ENCODE results near the gene MRPL34. TPM values are rescaled to one million over a fixed set of nuclear protein-coding genes. Genes with fewer than 3 reads are reported as not detected.

Gene MRPL34
- total and polyA plus RNA-seq, 4 donors, result 20.8 to 81.3 (median 67.3) TPM

DNA sequence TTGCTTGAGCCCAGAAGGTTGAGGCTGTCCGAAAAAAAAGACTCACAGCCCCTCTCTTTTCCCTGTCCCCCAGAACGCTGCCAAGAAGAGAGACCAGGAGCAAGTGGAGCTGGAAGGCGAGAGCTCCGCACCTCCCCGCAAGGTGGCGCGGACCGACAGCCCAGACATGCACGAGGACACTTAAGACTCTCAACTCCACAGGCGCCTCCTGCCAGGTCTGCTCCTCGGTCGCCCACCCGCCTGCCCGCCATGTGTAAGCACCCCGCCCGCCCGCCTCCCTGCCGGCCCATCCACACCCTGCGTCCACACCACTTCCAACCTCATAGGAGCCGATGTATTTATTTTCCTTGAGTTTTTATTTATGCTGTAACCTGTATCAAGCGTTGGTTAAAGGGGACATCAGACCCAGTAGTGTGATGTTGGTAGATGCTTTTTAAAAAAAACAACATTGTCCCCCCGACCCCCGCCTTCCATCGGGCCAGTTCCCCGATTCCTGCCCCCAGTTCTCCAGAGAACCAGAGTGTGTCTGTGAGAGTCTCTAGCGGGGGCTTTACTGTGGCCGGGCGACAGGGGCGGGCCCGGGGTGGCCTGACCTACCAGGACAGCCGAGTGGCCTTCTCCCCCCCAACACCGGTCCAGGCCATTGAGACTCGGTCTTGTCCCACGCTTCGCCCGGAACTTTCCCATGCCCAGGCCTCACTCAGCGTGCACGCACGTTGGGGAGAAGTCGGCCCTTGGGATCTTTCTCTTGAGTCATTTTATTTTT is 14.0 kb downstream of the MRPL34 start:
- peaks cover 85% of the 10 kb centered on the region for H3K36me3 ChIP-seq (ENCODE audit: control insufficient read depth, insufficient read depth, low read length)
- peaks cover 26% of the 10 kb centered on the region for H3K4me1 ChIP-seq (ENCODE audit: control insufficient read depth, insufficient read depth, low read length)
- no peak overlapping the region for H3K27ac ChIP-seq (ENCODE audit: low read depth, low read length)
- 96% methylated on average over 29 of the region's 40 CpGs for WGBS (ENCODE audit: insufficient coverage)
- H3K27me3 ChIP-seq (ENCODE audit: control insufficient read depth, insufficient read depth, low read length), result no peaks in the 10 kb centered on the region
- no peaks in the 10 kb centered on the region for H3K9me3 ChIP-seq (ENCODE audit: control insufficient read depth, insufficient read depth, low read length)
- no peak for DNase-seq (ENCODE audit: low read depth in 4 of 6, low spot score in 6 of 6)
- no peak overlapping the region for H3K4me3 ChIP-seq (ENCODE audit: low read depth, low read length)

- H3K27me3 ChIP-seq (ENCODE audit: control insufficient read depth, insufficient read depth, low read length), result no peaks in the 10 kb centered on the region
- no peak for DNase-seq (ENCODE audit: low read depth in 4 of 6, low spot score in 6 of 6)
- H3K36me3 ChIP-seq (ENCODE audit: control insufficient read depth, insufficient read depth, low read length), result peaks cover 89% of the 10 kb centered on the region
- 95% methylated on average over 9 of the region's 11 CpGs for WGBS (ENCODE audit: insufficient coverage)
- peaks cover 34% of the 10 kb centered on the region for H3K4me1 ChIP-seq (ENCODE audit: control insufficient read depth, insufficient read depth, low read length)
- no peak overlapping the region for H3K4me3 ChIP-seq (ENCODE audit: low read depth, low read length)
- H3K27ac ChIP-seq (ENCODE audit: low read depth, low read length), result no peak overlapping the region
- no peaks in the 10 kb centered on the region for H3K9me3 ChIP-seq (ENCODE audit: control insufficient read depth, insufficient read depth, low read length)
Observed at GRCh38 chr19:17320435-17320834, 14.8 kb downstream of the MRPL34 start.

GRCh38 chr19:17321655-17322489 is 16.2 kb downstream of the MRPL34 start:
- H3K4me1 ChIP-seq (ENCODE audit: control insufficient read depth, insufficient read depth, low read length), result peaks cover 46% of the 10 kb centered on the region
- no peak overlapping the region for H3K4me3 ChIP-seq (ENCODE audit: low read depth, low read length)
- WGBS (ENCODE audit: insufficient coverage), result 85% methylated on average over 19 of the region's 19 CpGs
- no peaks in the 10 kb centered on the region for H3K9me3 ChIP-seq (ENCODE audit: control insufficient read depth, insufficient read depth, low read length)
- H3K36me3 ChIP-seq (ENCODE audit: control insufficient read depth, insufficient read depth, low read length), result peaks cover 84% of the 10 kb centered on the region
- H3K27me3 ChIP-seq (ENCODE audit: control insufficient read depth, insufficient read depth, low read length), result no peaks in the 10 kb centered on the region
- H3K27ac ChIP-seq (ENCODE audit: low read depth, low read length), result peak overlapping the region; percentile 64
- no peak for DNase-seq (ENCODE audit: low read depth in 4 of 6, low spot score in 6 of 6)

DNA sequence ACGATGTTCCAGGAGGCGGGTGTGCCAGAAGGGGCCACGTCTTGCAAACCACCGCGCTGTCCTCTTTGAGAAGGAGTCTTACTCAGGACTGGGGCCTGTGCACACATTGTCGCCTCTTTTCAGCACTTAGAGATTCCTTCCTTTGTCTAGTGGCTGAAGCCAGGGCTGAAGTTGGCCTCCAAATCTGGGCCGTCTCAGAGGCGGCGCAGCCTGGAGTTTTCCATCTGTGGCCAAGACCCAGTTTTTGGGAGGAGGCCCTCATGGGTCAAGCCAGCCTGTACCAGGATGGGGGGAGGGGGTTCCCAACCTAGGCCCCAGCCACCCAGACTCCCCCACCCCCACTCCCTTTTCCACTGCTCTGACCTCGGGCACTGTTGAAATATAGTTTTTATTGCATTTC is 17.2 kb downstream of the MRPL34 start:
- H3K27me3 ChIP-seq (ENCODE audit: control insufficient read depth, insufficient read depth, low read length), result no peaks in the 10 kb centered on the region
- 48% methylated on average over 7 of the region's 10 CpGs for WGBS (ENCODE audit: insufficient coverage)
- DNase-seq (ENCODE audit: low read depth in 4 of 6, low spot score in 6 of 6), result peak in 1 of 6 donors; percentile 68
- H3K36me3 ChIP-seq (ENCODE audit: control insufficient read depth, insufficient read depth, low read length), result peaks cover 85% of the 10 kb centered on the region
- peak overlapping the region; percentile 64 for H3K27ac ChIP-seq (ENCODE audit: low read depth, low read length)
- H3K9me3 ChIP-seq (ENCODE audit: control insufficient read depth, insufficient read depth, low read length), result no peaks in the 10 kb centered on the region
- peaks cover 56% of the 10 kb centered on the region for H3K4me1 ChIP-seq (ENCODE audit: control insufficient read depth, insufficient read depth, low read length)
- no peak overlapping the region for H3K4me3 ChIP-seq (ENCODE audit: low read depth, low read length)

GRCh38 chr19:17323300-17323963 is 17.8 kb downstream of the MRPL34 start:
- no peak overlapping the region for H3K4me3 ChIP-seq (ENCODE audit: low read depth, low read length)
- WGBS (ENCODE audit: insufficient coverage), result 18% methylated on average over 45 of the region's 56 CpGs
- peaks cover 87% of the 10 kb centered on the region for H3K36me3 ChIP-seq (ENCODE audit: control insufficient read depth, insufficient read depth, low read length)

GRCh38 chr19:17323964-17324332 is 18.3 kb downstream of the MRPL34 start:
- DNase-seq (ENCODE audit: low read depth in 4 of 6, low spot score in 6 of 6), result no peak
- H3K27ac ChIP-seq (ENCODE audit: low read depth, low read length), result no peak overlapping the region
- no peaks in the 10 kb centered on the region for H3K9me3 ChIP-seq (ENCODE audit: control insufficient read depth, insufficient read depth, low read length)
- no peak overlapping the region for H3K4me3 ChIP-seq (ENCODE audit: low read depth, low read length)
- H3K4me1 ChIP-seq (ENCODE audit: control insufficient read depth, insufficient read depth, low read length), result peaks cover 64% of the 10 kb centered on the region
- WGBS (ENCODE audit: insufficient coverage), result 41% methylated on average over 6 of the region's 7 CpGs
- H3K27me3 ChIP-seq (ENCODE audit: control insufficient read depth, insufficient read depth, low read length), result no peaks in the 10 kb centered on the region
- H3K36me3 ChIP-seq (ENCODE audit: control insufficient read depth, insufficient read depth, low read length), result peaks cover 85% of the 10 kb centered on the region

More at GRCh38 chr19:17323300-17323963, 17.8 kb downstream of the MRPL34 start:
- Histone ChIP-seq H3K4me1 (ENCODE audit: control insufficient read depth, insufficient read depth, low read length) (peaks cover 61% of the 10 kb centered on the region), H3K27me3 (ENCODE audit: control insufficient read depth, insufficient read depth, low read length) (no peaks in the 10 kb centered on the region), H3K27ac (ENCODE audit: low read depth, low read length) (peak overlapping the region; percentile 29), H3K9me3 (ENCODE audit: control insufficient read depth, insufficient read depth, low read length) (no peaks in the 10 kb centered on the region)
- DNase-seq (ENCODE audit: low read depth in 4 of 6, low spot score in 6 of 6), result no peak

- Histone ChIP-seq H3K27ac (ENCODE audit: low read depth, low read length) (peak overlapping the region; percentile 67), H3K9me3 (ENCODE audit: control insufficient read depth, insufficient read depth, low read length) (no peaks in the 10 kb centered on the region), H3K36me3 (ENCODE audit: control insufficient read depth, insufficient read depth, low read length) (peaks cover 85% of the 10 kb centered on the region), H3K27me3 (ENCODE audit: control insufficient read depth, insufficient read depth, low read length) (no peaks in the 10 kb centered on the region), H3K4me1 (ENCODE audit: control insufficient read depth, insufficient read depth, low read length) (peaks cover 68% of the 10 kb centered on the region), H3K4me3 (ENCODE audit: low read depth, low read length) (no peak overlapping the region)
- 83% methylated on average over 24 of the region's 28 CpGs for WGBS (ENCODE audit: insufficient coverage)
- no peak for DNase-seq (ENCODE audit: low read depth in 4 of 6, low spot score in 6 of 6)
Observed at GRCh38 chr19:17324357-17325114, 18.9 kb downstream of the MRPL34 start.

- Histone ChIP-seq H3K4me1 (ENCODE audit: control insufficient read depth, insufficient read depth, low read length) (peaks cover 74% of the 10 kb centered on the region), H3K27ac (ENCODE audit: low read depth, low read length) (peak overlapping the region; percentile 67), H3K9me3 (ENCODE audit: control insufficient read depth, insufficient read depth, low read length) (no peaks in the 10 kb centered on the region), H3K36me3 (ENCODE audit: control insufficient read depth, insufficient read depth, low read length) (peaks cover 85% of the 10 kb centered on the region), H3K4me3 (ENCODE audit: low read depth, low read length) (no peak overlapping the region), H3K27me3 (ENCODE audit: control insufficient read depth, insufficient read depth, low read length) (no peaks in the 10 kb centered on the region)
- DNase-seq (ENCODE audit: low read depth in 4 of 6, low spot score in 6 of 6), result no peak
- WGBS (ENCODE audit: insufficient coverage), result 89% methylated on average over 16 of the region's 20 CpGs
Observed at GRCh38 chr19:17325133-17325532, 19.5 kb downstream of the MRPL34 start.
